ENCODE results near the gene RFESD.
A peak's percentile ranks its signal among the peaks of the same experiment; 100 is the strongest.
"Not testable (repeated sequence)": the region's sequence is repeated elsewhere in the genome, so short reads cannot be mapped to it uniquely, and the experiment has no call there.

The RFESD gene

GRCh38 chr5:95641741-95642220, 4.8 kb upstream of the RFESD start:
- ATAC-seq (no peak), DNase-seq (ENCODE audit: low spot score in 2 of 2) (no peak)
- H3K9me3 Mint-ChIP-seq: no peaks in the 10 kb centered on the region
- H3K4me3 Mint-ChIP-seq: no peak overlapping the region
- no peaks in the 10 kb centered on the region for H3K36me3 Mint-ChIP-seq
- peaks cover 17% of the 10 kb centered on the region for H3K4me1 Mint-ChIP-seq
- no peak overlapping the region for H3K27ac Mint-ChIP-seq

DNA sequence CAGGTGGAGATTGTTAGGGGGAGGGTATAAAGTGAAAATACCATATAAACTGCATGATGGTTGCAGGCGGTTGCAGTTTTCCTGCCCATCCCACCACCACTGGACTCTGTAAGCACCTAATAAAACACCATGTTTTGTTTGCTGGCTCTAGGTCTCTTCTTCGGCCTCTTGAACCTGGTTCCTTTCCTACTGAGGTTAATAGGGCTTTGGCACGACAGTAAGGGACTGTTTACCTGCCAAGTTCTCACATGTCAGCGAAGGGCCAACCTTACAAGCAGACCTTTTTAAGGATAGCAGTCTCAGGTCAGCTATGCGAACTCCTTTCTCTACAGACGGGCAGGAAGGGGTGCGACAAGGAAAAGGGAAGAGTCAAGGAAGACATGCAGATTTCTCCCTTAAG, 3.4 kb upstream of the RFESD start:
- peaks cover 17% of the 10 kb centered on the region for H3K4me1 Mint-ChIP-seq
- no peaks in the 10 kb centered on the region for H3K36me3 Mint-ChIP-seq
- no peak overlapping the region for H3K4me3 Mint-ChIP-seq
- no peaks in the 10 kb centered on the region for H3K9me3 Mint-ChIP-seq
- no peak overlapping the region for H3K27ac Mint-ChIP-seq
- no peak for ATAC-seq
- DNase-seq (ENCODE audit: low spot score in 2 of 2): no peak

DNA sequence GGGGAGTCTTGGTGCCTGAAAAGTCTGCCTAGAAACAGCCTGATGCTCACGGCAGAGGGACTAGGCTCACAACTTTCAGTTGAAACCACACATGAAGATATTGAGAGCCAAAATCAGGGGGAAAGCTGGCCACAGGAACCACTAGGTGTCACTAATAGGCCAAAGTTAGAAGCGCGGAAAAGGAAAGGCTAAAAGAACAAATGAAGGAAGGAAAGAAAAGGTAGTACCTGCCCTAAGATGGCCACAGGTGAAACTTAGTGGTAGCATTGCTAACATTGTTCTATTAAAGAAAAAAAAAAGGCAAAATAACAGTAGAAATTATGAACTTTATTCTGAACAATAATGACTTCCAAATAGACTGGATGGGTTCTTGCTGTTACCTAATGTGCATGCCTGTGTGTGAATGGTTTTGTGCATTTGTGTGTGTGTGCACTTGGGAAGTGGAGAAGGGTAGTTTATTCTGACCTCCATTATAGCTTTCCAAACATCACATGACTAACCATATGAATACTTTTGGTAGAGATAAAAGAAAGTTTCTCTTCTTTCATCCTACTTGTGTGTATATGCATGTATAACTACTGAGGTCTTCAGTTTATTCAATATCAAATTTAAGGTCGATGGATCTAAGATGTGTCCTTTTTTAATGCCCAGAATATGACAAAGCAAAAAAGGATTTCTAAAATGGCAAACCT, 2.1 kb upstream of the RFESD start:
- DNase-seq (ENCODE audit: low spot score in 2 of 2) (peak in 1 of 2 donors; percentile 58), ATAC-seq (peak; percentile 29)
- Mint-ChIP-seq H3K4me1 (peaks cover 12% of the 10 kb centered on the region), H3K36me3 (no peaks in the 10 kb centered on the region), H3K9me3 (no peaks in the 10 kb centered on the region), H3K27ac (no peak overlapping the region), H3K4me3 (no peak overlapping the region)

GRCh38 chr5:95646226-95646568, 380 bp upstream of the RFESD start:
- H3K36me3 Mint-ChIP-seq; DNase-seq (ENCODE audit: low spot score in 2 of 2); ATAC-seq; H3K9me3 Mint-ChIP-seq: not testable (repeated sequence)
- H3K4me3 Mint-ChIP-seq: peak overlapping the region; percentile 76
- peak overlapping the region; percentile 91 for H3K27ac Mint-ChIP-seq
- H3K4me1 Mint-ChIP-seq: peaks cover 12% of the 10 kb centered on the region

DNA sequence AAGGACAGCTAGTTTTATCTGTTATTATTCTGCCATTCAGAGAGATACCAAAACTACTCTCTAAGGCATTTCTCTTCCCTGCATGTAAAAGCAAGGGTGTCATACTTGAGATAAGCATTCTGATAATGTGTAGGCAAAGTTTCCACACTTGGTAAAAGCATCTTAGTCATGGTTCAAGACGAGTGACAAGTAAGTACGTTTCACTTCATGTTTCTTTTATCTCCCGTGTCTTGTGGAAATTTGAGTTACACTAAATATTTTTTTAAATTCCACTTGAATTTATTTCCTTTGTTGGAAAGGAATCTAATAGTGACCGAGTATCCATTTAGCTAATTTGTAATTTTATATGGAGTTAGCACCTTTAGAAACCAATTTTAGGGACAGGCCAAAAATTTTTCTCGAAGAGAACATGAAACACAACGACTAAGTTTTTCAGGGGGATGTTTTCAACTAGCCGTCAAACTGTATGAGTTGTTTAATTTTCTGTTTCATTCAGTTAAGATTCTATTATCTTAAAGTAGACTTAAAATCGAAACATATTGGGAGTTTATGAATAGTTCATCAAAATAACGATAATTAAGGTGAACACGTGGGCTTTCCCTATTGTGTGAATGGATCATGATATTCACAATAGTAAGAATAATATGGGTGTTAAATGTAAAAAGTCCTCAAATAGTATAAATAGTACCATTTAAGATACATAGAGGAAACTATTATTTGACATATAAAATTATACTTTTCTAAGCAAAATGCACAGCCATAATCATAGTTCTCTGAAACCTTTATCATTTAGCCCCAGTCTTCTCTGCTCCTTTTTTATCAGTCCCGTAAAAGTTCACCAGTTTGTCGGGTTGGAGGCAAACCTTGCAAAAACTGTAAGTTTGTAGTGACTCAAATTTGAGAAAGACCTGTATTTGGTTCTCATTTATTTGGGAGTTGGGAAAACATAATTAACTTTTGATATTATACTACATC, 1.6 kb downstream of the RFESD start:
- Mint-ChIP-seq H3K4me1 (peaks cover 12% of the 10 kb centered on the region), H3K9me3 (no peaks in the 10 kb centered on the region), H3K4me3 (peak overlapping the region; percentile 76), H3K27ac (peak overlapping the region; percentile 59), H3K36me3 (no peaks in the 10 kb centered on the region)
- ATAC-seq (peak; percentile 55), DNase-seq (ENCODE audit: low spot score in 2 of 2) (no peak)

DNA sequence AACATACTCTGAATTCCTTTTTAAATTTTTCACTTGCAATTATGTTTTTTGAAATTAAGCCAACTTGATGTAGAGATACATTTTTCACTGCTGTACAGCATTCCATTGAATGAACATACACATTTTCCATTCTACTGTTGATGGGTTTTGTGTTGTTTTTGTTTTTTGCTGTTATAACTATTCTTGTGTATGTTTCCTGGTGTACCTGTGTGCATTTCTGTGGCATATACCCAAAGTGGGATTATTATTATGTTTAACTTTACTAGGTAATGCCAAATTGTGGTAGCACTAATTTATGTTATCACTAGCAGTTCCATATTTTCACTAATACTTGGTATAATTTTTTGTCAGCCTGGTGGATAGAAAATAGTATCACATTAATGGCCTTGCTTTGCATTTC, 2.7 kb downstream of the RFESD start:
- ATAC-seq: no peak
- peaks cover 9% of the 10 kb centered on the region for H3K4me1 Mint-ChIP-seq
- H3K9me3 Mint-ChIP-seq: no peaks in the 10 kb centered on the region
- no peak overlapping the region for H3K27ac Mint-ChIP-seq
- no peak for DNase-seq (ENCODE audit: low spot score in 2 of 2)
- H3K4me3 Mint-ChIP-seq: no peak overlapping the region
- peaks cover 9% of the 10 kb centered on the region for H3K36me3 Mint-ChIP-seq

DNA sequence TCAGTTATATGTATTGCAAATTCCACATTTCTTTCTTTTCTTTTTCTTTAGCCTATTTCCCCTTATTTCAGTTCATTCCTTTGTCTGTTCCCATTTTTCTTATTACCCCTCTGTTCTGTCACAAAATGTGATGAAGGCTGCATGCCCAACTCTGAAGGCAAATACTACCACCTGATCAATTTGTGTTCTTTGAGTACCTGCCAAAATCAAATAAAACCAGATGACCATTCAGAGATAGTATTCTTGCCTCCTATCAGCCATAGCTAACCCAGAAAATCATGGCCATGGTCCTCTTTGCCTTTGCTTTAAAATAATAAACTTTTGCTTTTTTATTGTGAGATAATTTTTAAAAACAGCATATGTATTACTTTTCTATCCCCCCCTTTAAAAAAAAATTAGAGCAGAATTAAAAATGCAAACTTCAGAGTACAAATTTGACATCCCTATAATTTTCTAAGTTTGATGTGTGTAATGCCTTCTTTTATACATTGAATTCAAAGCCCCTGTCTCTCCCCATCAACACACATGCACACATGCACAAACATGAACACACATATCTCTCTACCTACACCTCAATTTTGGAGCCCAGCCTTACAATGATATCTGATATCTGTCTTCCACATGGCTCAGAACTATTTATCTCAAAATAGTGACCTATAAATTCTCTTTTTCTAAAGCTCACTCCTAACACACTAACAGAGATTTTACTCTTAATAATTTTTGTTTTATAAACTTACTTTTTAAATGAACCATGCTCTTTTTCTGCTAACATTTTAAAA, 3.5 kb downstream of the RFESD start:
- Mint-ChIP-seq H3K27ac (no peak overlapping the region), H3K9me3 (no peaks in the 10 kb centered on the region), H3K4me3 (no peak overlapping the region), H3K4me1 (peaks cover 5% of the 10 kb centered on the region), H3K36me3 (peaks cover 9% of the 10 kb centered on the region)
- ATAC-seq (no peak), DNase-seq (ENCODE audit: low spot score in 2 of 2) (no peak)

GRCh38 chr5:95652849-95653248, 6.3 kb downstream of the RFESD start:
- Mint-ChIP-seq H3K36me3 (peaks cover 9% of the 10 kb centered on the region), H3K4me1 (no peaks in the 10 kb centered on the region), H3K9me3 (no peaks in the 10 kb centered on the region)

DNA sequence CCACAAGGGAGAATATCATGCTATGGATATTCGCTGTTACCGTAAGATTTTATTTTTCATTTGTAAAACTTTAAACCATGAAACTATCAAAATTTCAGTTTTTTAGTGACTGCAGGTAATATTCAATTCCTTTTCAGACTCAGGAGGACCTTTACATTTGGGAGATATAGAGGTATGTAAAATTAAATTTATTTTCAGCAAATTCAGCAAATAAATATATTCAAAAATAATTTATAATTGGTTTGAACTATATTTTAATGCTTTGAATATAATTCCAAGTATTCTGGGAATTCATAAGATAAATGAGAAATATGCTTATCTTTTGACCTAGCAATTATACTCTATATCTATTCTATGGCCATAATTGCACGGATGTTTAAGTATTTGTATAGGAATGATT, 7.6 kb downstream of the RFESD start:
- Mint-ChIP-seq H3K36me3 (peaks cover 9% of the 10 kb centered on the region), H3K4me3 (no peak overlapping the region), H3K4me1 (no peaks in the 10 kb centered on the region), H3K9me3 (no peaks in the 10 kb centered on the region), H3K27ac (no peak overlapping the region)
- DNase-seq (ENCODE audit: low spot score in 2 of 2) (no peak), ATAC-seq (no peak)

More at GRCh38 chr5:95652849-95653248, 6.3 kb downstream of the RFESD start:
- DNase-seq (ENCODE audit: low spot score in 2 of 2): no peak
- Mint-ChIP-seq H3K27ac (no peak overlapping the region), H3K4me3 (no peak overlapping the region)
- no peak for ATAC-seq

GRCh38 chr5:95655575-95655974, 9.0 kb downstream of the RFESD start:
- H3K9me3 Mint-ChIP-seq: no peaks in the 10 kb centered on the region
- no peak overlapping the region for H3K27ac Mint-ChIP-seq
- H3K4me3 Mint-ChIP-seq: no peak overlapping the region
- DNase-seq (ENCODE audit: low spot score in 2 of 2) (no peak), ATAC-seq (no peak)
- H3K4me1 Mint-ChIP-seq: no peaks in the 10 kb centered on the region
- H3K36me3 Mint-ChIP-seq: peaks cover 9% of the 10 kb centered on the region

DNA sequence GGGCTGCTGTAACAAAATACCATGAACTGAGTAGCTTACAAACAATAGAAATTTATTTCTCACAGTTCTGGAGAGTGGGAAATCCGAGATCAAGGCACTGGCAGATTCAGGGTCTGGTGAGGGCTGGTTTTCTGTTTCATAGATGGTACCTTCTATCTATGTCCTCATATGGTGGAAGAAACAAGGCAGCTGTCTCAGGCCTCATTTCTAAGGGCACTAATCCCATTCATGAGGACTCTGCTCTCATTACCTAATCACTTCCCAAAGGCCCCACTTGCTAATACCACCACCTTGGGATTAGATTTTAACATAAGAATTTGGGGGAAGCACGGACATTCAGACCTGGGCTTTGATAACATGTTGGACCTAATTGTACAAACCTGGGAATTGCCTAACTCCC, 13.5 kb downstream of the RFESD start:
- no peak overlapping the region for H3K27ac Mint-ChIP-seq
- no peaks in the 10 kb centered on the region for H3K9me3 Mint-ChIP-seq
- no peaks in the 10 kb centered on the region for H3K4me1 Mint-ChIP-seq
- no peaks in the 10 kb centered on the region for H3K36me3 Mint-ChIP-seq
- no peak overlapping the region for H3K4me3 Mint-ChIP-seq
- ATAC-seq (no peak), DNase-seq (ENCODE audit: low spot score in 2 of 2) (no peak)

- no peak for ATAC-seq
- no peak overlapping the region for H3K4me3 Mint-ChIP-seq
- no peaks in the 10 kb centered on the region for H3K9me3 Mint-ChIP-seq
- H3K4me1 Mint-ChIP-seq: no peaks in the 10 kb centered on the region
- DNase-seq (ENCODE audit: low spot score in 2 of 2): no peak
- no peaks in the 10 kb centered on the region for H3K36me3 Mint-ChIP-seq
- no peak overlapping the region for H3K27ac Mint-ChIP-seq
Measured at GRCh38 chr5:95662946-95663345, 16.4 kb downstream of the RFESD start.

DNA sequence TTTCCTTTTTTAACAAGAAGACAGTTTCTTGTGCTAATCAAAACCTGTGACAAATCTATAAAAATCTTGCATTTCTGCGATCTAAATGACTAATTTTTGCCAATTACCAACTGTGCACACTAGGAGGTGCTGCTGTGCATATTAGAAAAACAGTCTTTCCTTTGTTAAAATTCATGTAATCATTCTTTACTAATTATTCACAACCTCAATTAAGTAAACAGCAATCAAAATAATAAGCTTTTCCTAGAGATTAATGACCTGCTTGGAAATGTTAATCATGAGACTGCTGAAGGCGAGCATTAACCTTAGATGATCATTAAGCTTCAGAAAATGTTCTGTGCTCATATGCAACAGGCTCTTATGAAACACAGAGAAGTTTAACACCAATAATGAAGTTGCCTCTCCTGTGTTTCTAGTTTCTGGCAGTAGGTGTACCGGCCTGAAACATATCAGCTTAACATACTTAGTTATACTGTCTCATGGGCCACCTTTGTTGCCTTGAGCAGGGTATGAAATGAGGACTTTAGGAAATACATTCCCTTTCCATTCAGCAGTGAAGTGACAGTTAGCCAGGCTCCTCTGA, 17.7 kb downstream of the RFESD start:
- no peak overlapping the region for H3K4me3 Mint-ChIP-seq
- no peak for ATAC-seq
- no peaks in the 10 kb centered on the region for H3K9me3 Mint-ChIP-seq
- no peak for DNase-seq (ENCODE audit: low spot score in 2 of 2)
- no peaks in the 10 kb centered on the region for H3K4me1 Mint-ChIP-seq
- H3K36me3 Mint-ChIP-seq: no peaks in the 10 kb centered on the region
- no peak overlapping the region for H3K27ac Mint-ChIP-seq

DNA sequence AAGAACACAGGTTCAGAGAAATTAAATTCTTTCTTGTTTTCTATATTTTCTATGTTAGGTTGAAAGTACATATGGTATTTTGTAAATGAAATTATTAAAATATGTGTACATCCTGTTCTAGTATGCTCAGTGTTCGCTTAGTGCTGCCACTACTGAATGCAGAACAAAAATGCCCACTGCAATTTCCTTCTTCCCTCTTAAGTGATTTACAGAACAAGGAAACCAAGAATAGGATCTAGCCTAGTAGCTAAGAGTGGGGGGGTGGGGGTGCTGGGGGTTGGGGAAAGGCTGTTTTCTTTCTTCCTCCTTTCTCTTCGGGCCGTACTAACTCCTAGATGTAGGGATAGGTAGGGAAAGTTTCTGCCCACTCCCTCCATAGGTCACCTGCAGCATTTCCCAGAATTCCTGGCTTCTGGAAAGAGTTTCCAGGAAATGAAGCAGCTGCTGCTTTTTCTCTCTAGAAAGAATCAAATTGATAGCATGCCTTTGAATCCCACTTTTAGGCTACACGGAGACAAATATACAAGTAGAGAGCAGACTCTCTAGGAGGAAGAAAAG, 20.6 kb downstream of the RFESD start:
- no peak overlapping the region for H3K4me3 Mint-ChIP-seq
- H3K27ac Mint-ChIP-seq: no peak overlapping the region
- no peak for ATAC-seq
- DNase-seq (ENCODE audit: low spot score in 2 of 2): no peak
- no peaks in the 10 kb centered on the region for H3K36me3 Mint-ChIP-seq
- no peaks in the 10 kb centered on the region for H3K9me3 Mint-ChIP-seq
- H3K4me1 Mint-ChIP-seq: no peaks in the 10 kb centered on the region

DNA sequence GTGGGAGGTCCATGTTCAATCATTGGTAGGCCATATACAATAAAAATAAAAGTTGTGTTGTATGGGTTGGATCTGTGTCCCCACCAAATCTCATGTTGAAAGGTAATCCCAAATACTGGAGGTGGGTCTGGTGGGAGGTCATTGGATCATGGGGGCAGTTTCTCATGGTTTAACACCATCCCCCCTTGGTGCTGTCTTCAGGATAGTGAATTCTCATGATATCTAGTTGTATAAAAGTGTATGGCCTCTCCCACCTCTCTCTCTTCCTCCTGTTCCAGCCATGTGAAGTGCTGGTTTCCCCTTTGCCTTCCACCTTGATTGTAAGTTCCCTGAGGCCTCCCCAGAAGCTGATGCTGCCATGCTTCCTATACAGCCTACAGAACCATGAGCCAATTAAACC, 21.1 kb downstream of the RFESD start:
- H3K27ac Mint-ChIP-seq: no peak overlapping the region
- H3K4me1 Mint-ChIP-seq: no peaks in the 10 kb centered on the region
- no peak overlapping the region for H3K4me3 Mint-ChIP-seq
- no peaks in the 10 kb centered on the region for H3K36me3 Mint-ChIP-seq
- DNase-seq (ENCODE audit: low spot score in 2 of 2): no peak
- H3K9me3 Mint-ChIP-seq: no peaks in the 10 kb centered on the region
- ATAC-seq: no peak

Measured in stimulated activated effector memory CD8-positive, alpha-beta T cell treated with anti-CD3 and anti-CD28 coated beads, Interleukin-12 subunit alpha, Interleukin-12 subunit beta, amount 100 ng/mL, for 72 hours (primary cell).